ENCODE results near the gene PRRT1B.

Gene PRRT1B

DNA sequence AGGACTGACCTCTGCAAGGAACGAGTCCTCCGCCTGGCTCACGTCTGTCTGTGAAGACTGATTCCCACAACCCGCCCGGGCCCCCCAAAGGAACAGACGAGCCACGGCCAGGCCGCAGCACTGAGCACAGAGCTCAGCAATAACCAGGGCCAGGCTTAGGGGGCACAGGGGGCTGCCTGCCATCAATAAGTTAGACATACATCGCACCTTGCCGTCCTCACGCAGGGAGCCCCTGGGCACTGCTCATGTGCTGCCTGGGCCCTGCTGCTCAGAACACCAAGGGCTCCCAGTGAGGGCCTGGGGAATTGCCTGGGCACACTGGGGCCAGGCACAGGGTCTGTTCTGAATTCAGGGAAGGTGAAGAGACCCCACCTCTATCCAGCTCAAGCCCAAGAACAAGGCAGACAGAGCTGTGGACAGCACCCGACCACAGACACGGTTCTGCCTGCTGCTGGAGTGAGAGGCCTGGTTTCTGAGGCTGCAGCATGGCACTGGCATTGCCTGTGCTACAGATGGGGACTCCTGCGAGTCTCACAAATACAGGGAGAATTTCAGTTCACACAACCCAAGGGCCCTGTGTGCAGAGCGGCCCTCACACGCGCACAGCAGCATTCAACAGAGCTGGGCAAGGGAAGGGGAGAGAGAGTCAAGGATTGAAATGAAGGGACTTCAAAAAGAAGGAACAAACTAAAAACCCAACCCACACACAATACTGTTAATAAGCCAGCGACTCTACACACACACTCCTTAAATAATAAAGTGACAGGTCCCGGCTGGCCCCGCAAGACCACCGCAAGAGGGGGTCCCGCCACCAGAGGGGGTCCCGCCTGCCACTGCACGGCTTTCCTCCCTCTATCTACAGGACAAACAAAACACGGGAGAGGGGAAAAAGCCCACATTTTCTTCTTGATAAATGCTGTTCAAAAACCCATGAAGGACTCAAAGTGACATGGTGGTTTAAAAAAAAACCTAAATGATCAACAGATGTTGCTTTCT is 32.0 kb downstream of the PRRT1B start:
- Histone ChIP-seq H3K9ac (ENCODE audit: low read depth, low read length) (no peak overlapping the region), H3K36me3 (ENCODE audit: insufficient read depth, low read length) (peaks cover 5% of the 10 kb centered on the region; the same call in 1 of the 2 replicates), H3K4me1 (ENCODE audit: insufficient read depth, low read length) (no peaks in the 10 kb centered on the region), H3K9me3 (ENCODE audit: control insufficient read depth, insufficient read depth, low read length) (no peaks in the 10 kb centered on the region)

DNA sequence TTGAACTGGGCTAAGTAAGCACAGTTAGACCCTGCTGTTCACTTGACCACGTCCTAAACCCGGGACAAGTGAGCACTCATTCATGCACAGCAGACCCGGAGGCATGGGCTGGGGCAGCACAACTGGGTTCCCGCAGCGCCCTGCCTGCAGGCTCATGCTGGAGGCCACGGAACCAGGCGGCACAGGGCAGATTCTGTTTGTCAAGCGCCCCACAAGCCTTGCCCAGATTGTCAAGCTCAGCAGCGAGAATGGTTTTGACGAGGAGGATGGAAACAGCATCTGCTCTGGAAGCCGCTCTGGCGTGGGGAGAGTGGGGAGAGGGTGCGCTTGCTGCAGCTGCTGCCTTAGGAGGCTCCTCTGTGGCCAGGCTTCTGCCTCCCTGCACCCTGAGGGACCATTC is 32.7 kb downstream of the PRRT1B start:
- Histone ChIP-seq H3K4me1 (ENCODE audit: insufficient read depth, low read length) (no peaks in the 10 kb centered on the region), H3K36me3 (ENCODE audit: insufficient read depth, low read length) (peaks cover 10% of the 10 kb centered on the region; the same call in 1 of the 2 replicates), H3K9ac (ENCODE audit: low read depth, low read length) (no peak overlapping the region), H3K9me3 (ENCODE audit: control insufficient read depth, insufficient read depth, low read length) (no peaks in the 10 kb centered on the region)

DNA sequence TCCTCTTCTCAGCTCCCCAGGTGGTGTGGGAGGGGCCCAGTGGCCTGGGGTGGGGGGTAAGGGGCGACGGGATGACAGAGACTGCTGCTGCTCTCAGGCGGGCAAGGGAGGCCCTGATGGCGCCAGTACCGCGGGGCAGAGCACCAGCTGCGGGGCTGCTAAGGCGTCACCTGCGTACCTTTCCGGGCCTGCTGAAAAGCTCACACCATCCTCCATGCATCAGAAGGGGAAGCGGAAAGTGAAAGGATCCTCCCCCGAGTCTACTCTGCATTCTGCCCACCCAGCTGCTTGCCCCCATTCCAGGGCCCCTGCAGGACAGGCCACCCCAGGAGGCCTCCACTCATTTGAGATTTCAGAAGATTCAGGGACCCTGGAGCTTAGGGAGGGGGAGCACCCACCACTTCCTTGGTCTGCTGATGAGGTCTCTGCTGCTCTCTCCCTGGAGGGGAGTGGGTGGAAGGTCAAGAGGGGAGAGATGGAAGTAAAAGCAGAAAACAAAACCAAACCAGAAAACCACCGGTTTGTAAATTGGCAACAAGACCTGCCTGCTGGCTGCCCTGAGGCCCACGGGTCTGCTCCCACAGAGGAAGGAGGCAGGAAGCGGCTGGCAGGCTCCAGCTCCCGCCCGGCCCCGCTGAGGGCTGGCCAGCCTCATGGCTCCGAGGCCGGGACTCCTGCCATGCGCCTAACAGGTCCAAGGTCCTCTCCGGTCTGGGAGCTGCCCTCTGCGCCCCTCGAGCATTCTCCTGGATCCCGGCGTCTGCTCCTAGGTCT is 33.6 kb downstream of the PRRT1B start:
- H3K9me3 ChIP-seq (ENCODE audit: control insufficient read depth, insufficient read depth, low read length), result no peaks in the 10 kb centered on the region
- no peak overlapping the region for H3K9ac ChIP-seq (ENCODE audit: low read depth, low read length)
- H3K4me1 ChIP-seq (ENCODE audit: insufficient read depth, low read length), result no peaks in the 10 kb centered on the region
- peaks cover 10% of the 10 kb centered on the region for H3K36me3 ChIP-seq (ENCODE audit: insufficient read depth, low read length)

DNA sequence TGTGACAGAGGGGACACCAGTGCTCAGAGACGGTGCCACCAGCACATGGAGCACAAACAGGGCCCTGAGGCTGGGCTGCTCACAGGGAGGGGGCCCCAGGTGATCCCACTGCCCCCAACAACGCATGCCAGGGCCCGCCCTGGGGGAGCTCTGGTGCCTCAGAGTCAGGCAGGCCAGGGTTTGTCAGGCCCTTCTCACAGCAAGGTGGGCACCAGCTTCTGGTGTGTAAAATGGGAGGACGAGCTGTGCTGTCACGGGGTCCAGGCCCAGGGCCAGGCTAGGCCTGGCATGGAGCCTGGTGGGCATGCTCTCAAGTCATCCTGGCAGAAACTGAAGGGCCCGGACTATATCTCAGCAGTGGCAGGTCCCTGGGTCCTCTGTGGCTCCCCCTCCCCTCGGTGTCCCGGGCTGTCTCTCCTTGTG is 34.5 kb downstream of the PRRT1B start:
- H3K4me1 ChIP-seq (ENCODE audit: insufficient read depth, low read length), result no peaks in the 10 kb centered on the region
- H3K9me3 ChIP-seq (ENCODE audit: control insufficient read depth, insufficient read depth, low read length), result no peaks in the 10 kb centered on the region
- peaks cover 10% of the 10 kb centered on the region for H3K36me3 ChIP-seq (ENCODE audit: insufficient read depth, low read length)
- no peak overlapping the region for H3K9ac ChIP-seq (ENCODE audit: low read depth, low read length)

DNA sequence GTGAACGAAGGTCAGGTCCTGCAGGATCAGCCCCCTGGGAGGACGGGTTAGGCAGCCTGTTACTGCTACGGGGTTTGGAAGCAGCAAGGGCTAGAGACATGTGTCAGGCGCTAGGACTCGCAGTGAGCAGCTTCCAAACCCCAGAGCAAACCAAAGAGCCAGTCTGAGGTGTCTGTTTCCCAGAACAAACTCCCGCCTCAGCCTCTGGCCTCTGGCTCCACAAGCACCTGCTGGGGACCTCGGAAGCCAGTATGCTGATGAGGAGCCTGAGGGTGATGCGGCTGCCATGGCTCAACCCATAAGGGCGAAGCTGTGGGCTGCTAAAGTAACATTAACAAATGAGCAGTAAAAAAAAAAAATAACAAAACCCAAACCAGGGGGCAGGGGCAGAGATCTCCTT is 35.0 kb downstream of the PRRT1B start:
- Histone ChIP-seq H3K4me1 (ENCODE audit: insufficient read depth, low read length) (no peaks in the 10 kb centered on the region), H3K36me3 (ENCODE audit: insufficient read depth, low read length) (peaks cover 10% of the 10 kb centered on the region), H3K9ac (ENCODE audit: low read depth, low read length) (no peak overlapping the region), H3K9me3 (ENCODE audit: control insufficient read depth, insufficient read depth, low read length) (no peaks in the 10 kb centered on the region)

DNA sequence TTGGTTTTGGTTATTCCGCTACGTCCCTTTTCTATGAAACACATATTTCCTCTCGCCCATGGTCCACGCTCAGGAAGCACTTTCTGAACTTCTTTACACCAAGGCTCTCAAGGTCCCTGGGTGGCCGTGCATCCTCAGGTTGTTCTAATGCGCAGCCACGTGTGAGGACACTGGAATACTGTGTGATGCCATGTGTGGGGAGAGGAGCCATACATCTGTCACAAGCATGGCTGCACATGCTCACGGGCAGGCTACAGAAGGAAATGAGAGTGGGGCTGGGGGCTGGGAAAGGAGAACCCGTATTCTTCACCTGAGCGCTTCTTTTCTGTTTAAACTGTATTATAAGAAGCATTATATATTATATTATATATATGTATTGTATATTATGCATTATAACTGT is 36.7 kb downstream of the PRRT1B start:
- no peaks in the 10 kb centered on the region for H3K4me1 ChIP-seq (ENCODE audit: insufficient read depth, low read length)
- peaks cover 10% of the 10 kb centered on the region for H3K36me3 ChIP-seq (ENCODE audit: insufficient read depth, low read length)

DNA sequence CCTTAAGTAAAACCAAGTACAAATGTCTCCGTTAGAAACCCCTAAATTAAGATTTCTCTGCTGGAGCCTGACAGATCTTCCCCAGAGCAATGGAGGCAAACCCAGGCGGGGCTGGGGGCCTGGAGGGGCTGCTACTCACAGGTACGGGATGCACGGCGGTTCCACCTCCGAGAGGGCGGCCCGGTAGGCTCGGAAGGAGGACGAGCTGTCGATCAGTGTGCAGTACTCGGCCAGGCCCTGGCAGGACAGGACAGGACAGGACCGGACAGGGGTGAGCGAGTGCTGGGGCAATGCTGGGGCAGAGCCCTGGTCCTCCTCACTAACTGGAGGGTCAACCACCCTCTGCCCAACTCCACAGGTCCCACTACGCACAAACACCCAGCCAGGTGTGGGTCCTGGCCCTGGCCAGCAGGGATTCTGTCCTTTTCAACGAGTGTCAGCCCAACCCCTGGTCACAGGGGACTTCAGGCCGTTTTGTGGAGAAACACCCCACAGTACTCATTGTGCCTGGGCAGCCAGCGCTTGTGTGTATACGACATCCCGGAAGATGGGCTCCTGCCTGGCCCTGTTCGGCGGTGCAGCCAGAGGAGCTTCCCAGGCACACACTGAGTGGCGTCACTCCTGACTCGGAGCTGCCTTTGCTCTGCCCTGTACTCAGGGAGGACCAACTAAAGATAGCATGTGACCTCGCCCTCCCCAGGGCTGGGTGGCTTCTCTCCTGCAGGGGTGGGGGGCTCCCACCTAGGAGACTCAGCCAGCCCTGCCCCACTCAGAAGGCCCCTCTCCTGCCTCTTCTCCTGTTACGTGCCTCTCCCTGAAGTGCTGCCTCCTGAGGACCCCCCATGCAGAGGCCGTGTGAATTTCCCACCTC is 37.4 kb downstream of the PRRT1B start:
- Histone ChIP-seq H3K9ac (ENCODE audit: low read depth, low read length) (no peak overlapping the region), H3K36me3 (ENCODE audit: insufficient read depth, low read length) (peaks cover 10% of the 10 kb centered on the region), H3K9me3 (ENCODE audit: control insufficient read depth, insufficient read depth, low read length) (no peaks in the 10 kb centered on the region), H3K4me1 (ENCODE audit: insufficient read depth, low read length) (no peaks in the 10 kb centered on the region)

More for the DNA sequence above, 36.7 kb downstream of the PRRT1B start:
- Histone ChIP-seq H3K9me3 (ENCODE audit: control insufficient read depth, insufficient read depth, low read length) (no peaks in the 10 kb centered on the region), H3K9ac (ENCODE audit: low read depth, low read length) (no peak overlapping the region)

DNA sequence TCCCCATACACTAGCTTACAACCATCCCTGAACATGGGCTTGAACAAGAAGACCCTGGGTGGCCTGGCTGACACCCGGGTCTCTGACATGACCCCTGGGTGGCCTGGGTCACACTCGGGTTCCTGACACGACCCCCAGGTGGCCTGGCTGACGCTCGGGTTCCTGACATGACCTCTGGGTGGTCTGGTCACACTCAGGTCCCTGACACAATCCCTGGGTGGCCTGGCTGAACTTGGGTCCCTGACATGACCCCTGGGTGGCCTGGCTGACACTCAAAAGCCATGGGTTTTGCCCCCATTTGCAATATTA is 38.0 kb downstream of the PRRT1B start:
- Histone ChIP-seq H3K4me1 (ENCODE audit: insufficient read depth, low read length) (no peaks in the 10 kb centered on the region), H3K9ac (ENCODE audit: low read depth, low read length) (no peak overlapping the region), H3K9me3 (ENCODE audit: control insufficient read depth, insufficient read depth, low read length) (no peaks in the 10 kb centered on the region), H3K36me3 (ENCODE audit: insufficient read depth, low read length) (peaks cover 10% of the 10 kb centered on the region)

DNA sequence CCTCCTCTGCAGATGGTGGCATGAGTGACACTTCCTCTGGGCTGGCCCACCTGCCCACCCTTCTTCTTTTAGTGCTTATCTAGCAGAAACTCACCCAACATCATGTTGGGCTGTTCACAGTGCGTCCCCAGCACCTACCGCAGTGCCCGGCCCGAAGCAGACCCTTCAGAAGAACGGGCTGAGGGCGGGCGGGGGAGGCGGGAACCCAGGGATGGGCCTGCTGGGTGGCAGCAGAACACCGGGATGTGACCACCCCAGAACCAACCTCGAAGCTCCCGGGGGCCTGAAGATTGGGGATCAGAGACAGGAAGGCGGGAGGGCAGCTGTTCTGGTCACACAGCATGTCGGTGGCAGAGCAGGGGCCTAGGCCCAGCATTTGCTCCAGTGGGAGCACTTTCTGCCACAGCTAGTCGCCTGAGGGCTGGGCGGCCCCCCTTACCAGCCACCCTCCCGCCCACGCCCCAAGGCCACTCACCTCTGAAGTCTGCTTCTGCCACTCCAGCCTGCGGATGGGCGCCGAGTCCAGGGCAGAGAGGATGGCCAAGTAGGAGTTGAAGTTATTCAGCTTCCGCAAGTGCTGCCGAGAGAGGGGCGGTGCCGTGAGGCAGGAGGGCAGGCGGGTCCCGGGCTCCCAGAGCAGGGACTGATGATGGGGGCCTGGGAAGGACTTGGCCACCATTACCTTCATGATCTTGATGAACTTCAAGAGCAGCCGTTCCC is 38.7 kb downstream of the PRRT1B start:
- no peaks in the 10 kb centered on the region for H3K4me1 ChIP-seq (ENCODE audit: insufficient read depth, low read length)
- H3K36me3 ChIP-seq (ENCODE audit: insufficient read depth, low read length), result peaks cover 10% of the 10 kb centered on the region
- H3K9me3 ChIP-seq (ENCODE audit: control insufficient read depth, insufficient read depth, low read length), result no peaks in the 10 kb centered on the region
- H3K9ac ChIP-seq (ENCODE audit: low read depth, low read length), result no peak overlapping the region

DNA sequence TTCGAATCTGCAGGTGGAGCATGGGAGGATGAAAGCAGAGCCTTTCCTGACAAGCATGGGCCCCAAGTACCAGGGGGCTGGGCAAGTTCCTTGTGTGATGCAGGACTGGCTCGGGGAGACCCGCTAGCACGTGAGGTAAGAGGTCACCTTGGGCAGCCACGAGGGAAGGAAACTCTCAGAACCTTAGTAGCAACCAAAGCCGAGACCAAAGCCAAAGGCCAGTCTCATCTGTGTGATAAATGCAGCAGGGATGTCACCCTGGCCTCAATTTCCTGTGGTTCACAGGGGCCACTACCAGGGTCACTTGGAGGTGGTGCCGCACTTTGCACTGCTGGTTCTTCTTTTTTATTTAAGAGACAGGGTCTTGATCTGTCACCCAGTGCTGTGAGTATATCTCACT is 39.5 kb downstream of the PRRT1B start:
- Histone ChIP-seq H3K4me1 (ENCODE audit: insufficient read depth, low read length) (no peaks in the 10 kb centered on the region), H3K36me3 (ENCODE audit: insufficient read depth, low read length) (peaks cover 5% of the 10 kb centered on the region), H3K9me3 (ENCODE audit: control insufficient read depth, insufficient read depth, low read length) (no peaks in the 10 kb centered on the region), H3K9ac (ENCODE audit: low read depth, low read length) (no peak overlapping the region)

DNA sequence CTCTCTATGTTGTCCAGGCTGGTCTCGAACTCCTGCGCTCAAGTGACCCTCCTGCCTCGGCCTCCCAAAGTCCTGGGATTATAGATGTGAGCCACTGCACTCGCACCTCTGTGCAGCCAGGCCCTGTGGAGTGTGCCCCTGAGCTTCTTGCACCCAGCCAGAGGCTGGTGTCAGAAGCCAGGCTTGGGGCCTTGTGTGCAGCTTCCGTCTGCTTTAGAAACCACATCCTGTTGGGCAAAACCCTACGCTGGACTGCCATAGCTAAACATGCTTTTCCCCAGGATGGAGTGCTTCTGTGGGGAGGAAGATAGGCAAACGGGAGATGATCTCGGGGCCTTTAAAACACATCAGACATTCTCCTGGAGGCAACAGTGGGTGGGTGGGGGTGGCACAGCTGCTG is 40.1 kb downstream of the PRRT1B start:
- Histone ChIP-seq H3K36me3 (ENCODE audit: insufficient read depth, low read length) (peaks cover 5% of the 10 kb centered on the region), H3K4me1 (ENCODE audit: insufficient read depth, low read length) (no peaks in the 10 kb centered on the region)

DNA sequence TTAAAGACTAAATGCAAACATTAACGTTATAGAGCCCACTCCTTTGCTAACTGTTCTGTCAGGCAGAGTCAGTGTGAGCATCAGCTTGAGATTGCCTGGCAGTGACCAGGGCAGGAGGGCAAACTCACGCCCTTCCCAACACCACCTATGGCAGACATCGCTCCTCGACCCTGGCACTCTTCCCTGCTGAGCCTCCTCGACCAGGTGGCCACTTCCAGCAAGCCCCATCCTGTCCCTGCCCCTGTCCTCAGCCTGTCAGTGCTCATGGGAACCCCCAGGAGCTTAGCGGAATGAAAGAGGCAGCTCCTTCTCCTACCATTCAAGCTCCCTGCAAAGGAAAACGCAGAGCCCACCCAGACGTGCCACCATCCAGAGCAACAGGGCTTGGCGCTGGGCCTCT is 42.0 kb downstream of the PRRT1B start:
- Histone ChIP-seq H3K4me1 (ENCODE audit: insufficient read depth, low read length) (no peaks in the 10 kb centered on the region), H3K9ac (ENCODE audit: low read depth, low read length) (no peak overlapping the region), H3K9me3 (ENCODE audit: control insufficient read depth, insufficient read depth, low read length) (no peaks in the 10 kb centered on the region), H3K36me3 (ENCODE audit: insufficient read depth, low read length) (peaks cover 9% of the 10 kb centered on the region; the same call in 1 of the 2 replicates)

More for the DNA sequence above, 40.1 kb downstream of the PRRT1B start:
- Histone ChIP-seq H3K9ac (ENCODE audit: low read depth, low read length) (no peak overlapping the region), H3K9me3 (ENCODE audit: control insufficient read depth, insufficient read depth, low read length) (no peaks in the 10 kb centered on the region)

DNA sequence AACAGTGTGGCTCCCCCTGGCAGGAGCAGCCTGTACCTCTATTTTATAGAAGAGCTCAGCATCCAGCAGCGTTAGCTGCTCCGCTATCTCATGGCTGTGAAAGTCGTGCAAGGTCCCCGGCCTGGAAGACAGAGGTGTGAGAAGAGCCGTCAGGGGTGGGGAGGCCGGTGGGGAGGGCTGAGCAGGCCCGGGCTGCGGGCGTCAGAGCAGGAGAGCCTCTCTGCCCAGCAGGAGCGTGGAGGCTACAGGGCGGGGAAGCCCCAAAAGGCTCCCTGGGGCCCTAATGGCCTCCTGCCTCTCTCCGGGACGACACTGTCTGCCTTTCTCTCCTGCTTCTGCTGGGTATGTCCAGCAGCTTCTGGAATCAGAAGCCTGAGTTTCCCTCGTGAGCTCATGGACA is 42.6 kb downstream of the PRRT1B start:
- no peak overlapping the region for H3K9ac ChIP-seq (ENCODE audit: low read depth, low read length)
- no peaks in the 10 kb centered on the region for H3K9me3 ChIP-seq (ENCODE audit: control insufficient read depth, insufficient read depth, low read length)
- no peaks in the 10 kb centered on the region for H3K4me1 ChIP-seq (ENCODE audit: insufficient read depth, low read length)
- peaks cover 4% of the 10 kb centered on the region; the same call in 1 of the 2 replicates for H3K36me3 ChIP-seq (ENCODE audit: insufficient read depth, low read length)
